Endothelial cell of umbilical vein (primary cell): ENCODE data around the gene F8A1. TPM values are rescaled to one million over a fixed set of nuclear protein-coding genes. Genes with fewer than 3 reads are reported as not detected.

Experiments
- BruUV-seq: library from RNA; stranded (reverse); fragments of 400-500 nt; replicated peaks from 2 replicates; lab custom pipeline; 2021; lab: Mats Ljungman, UMichigan
- CTCF ChIA-PET: fragments of 300-600, 350-600 bp; sonication (Branson Sonifier 250); formaldehyde crosslinking; loops from one replicate; lab custom pipeline; 2021; ENCODE audit warnings: antibody characterized with exemption, inconsistent platforms; lab: Charles Lee
- POLR2A ChIA-PET: fragments of 300-600, 350-600 bp; sonication (Branson Sonifier 250); formaldehyde crosslinking; loops from one replicate; lab custom pipeline; 2021; ENCODE audit warnings: antibody characterized with exemption, inconsistent platforms; lab: Charles Lee
- DNase-seq: peaks from one replicate; pipeline ENCODE4 v3.0.0-alpha.2; 2011; ENCODE audit warnings: low read depth, low spot score
- FAIRE-seq: peaks from 2 replicates; lab custom pipeline; 2011; peaks lifted over from hg19 to GRCh38; lab: Jason Lieb, UNC
- H2AFZ ChIP-seq: 2 replicates; pipeline ENCODE4 v1.6.0; 2012; ENCODE audit warnings: low read depth, low read length, control low read depth, inconsistent platforms
- H3K27ac ChIP-seq: 2 replicates; pipeline ENCODE4 v1.5.1; 2011; ENCODE audit warnings: low read depth, mild to moderate bottlenecking, control low read depth, low read length, moderate library complexity; ENCODE audit not compliant: insufficient read depth
- H3K27me3 ChIP-seq, 2 experiments: 2 replicates each; pipeline versions ENCODE4 v1.6.0 to v1.6.1; 2011; ENCODE audit warnings: low read length in 2 of 2, mixed read lengths in 1 of 2; ENCODE audit not compliant: control insufficient read depth in 2 of 2, insufficient read depth in 2 of 2
- H3K36me3 ChIP-seq, 2 experiments: 2 replicates in 1 of 2; 3 replicates in 1 of 2; pipeline ENCODE4 v1.5.1; 2011; ENCODE audit warnings: low read length in 2 of 2, mild to moderate bottlenecking in 1 of 2, moderate library complexity in 1 of 2; ENCODE audit not compliant: control insufficient read depth in 2 of 2, insufficient read depth in 2 of 2; ENCODE audit errors: extremely low read depth in 1 of 2
- H3K4me1 ChIP-seq: 3 replicates; pipeline ENCODE4 v1.5.1; 2011; ENCODE audit warnings: mild to moderate bottlenecking, low read length; ENCODE audit not compliant: control insufficient read depth, insufficient read depth; ENCODE audit errors: extremely low read depth
- H3K4me2 ChIP-seq: 2 replicates; pipeline ENCODE4 v1.6.1; 2011; ENCODE audit warnings: low read length, control low read depth, mixed read lengths; ENCODE audit not compliant: insufficient read depth
- H3K4me3 ChIP-seq, 3 experiments: fragments of 200-600 bp in 1 of 3; sonication (generic), shearing (Covaris generic) in 1 of 3; replicated peaks in 1 of 3; 2 replicates each; pipeline ENCODE4 v1.5.1; 2011 to 2016; ENCODE audit warnings: control low read depth in 3 of 3, low read length in 3 of 3, mild to moderate bottlenecking in 2 of 3, inconsistent platforms in 1 of 3, low read depth in 1 of 3, moderate library complexity in 1 of 3; ENCODE audit not compliant: insufficient read depth in 1 of 3
- H3K79me2 ChIP-seq: 2 replicates; pipeline ENCODE4 v1.6.0; 2012; ENCODE audit warnings: low read length, inconsistent platforms; ENCODE audit not compliant: control insufficient read depth, insufficient read depth
- H3K9ac ChIP-seq: replicated peaks from 2 replicates; pipeline ENCODE3; 2011; ENCODE audit warnings: low read length, control low read depth; ENCODE audit not compliant: insufficient read depth; ENCODE audit errors: extremely low read depth
- H3K9me1 ChIP-seq: replicated peaks from 3 replicates; pipeline ENCODE4 v1.6.0; 2011; ENCODE audit warnings: mild to moderate bottlenecking, low read length; ENCODE audit not compliant: control insufficient read depth, insufficient read depth; ENCODE audit errors: extremely low read depth
- H3K9me3 ChIP-seq: replicated peaks from 2 replicates; pipeline ENCODE4 v1.5.1; 2012; ENCODE audit warnings: low read length, inconsistent platforms; ENCODE audit not compliant: control insufficient read depth, insufficient read depth
- H4K20me1 ChIP-seq: replicated peaks from 2 replicates; pipeline ENCODE3; 2011; ENCODE audit warnings: mild to moderate bottlenecking, low read length; ENCODE audit not compliant: control insufficient read depth, insufficient read depth; ENCODE audit errors: extremely low read depth
- EZH2 ChIP-seq: IDR thresholded peaks from 2 replicates; pipeline ENCODE4 v1.6.1; 2012; ENCODE audit warnings: borderline replicate concordance, low read depth, mild to moderate bottlenecking, moderate library complexity, low read length, inconsistent platforms; ENCODE audit not compliant: severe bottlenecking
- FOS ChIP-seq: IDR thresholded peaks from 2 replicates; pipeline ENCODE4 v1.6.1; 2011; ENCODE audit warnings: mild to moderate bottlenecking, low read length, moderate library complexity, borderline replicate concordance; ENCODE audit not compliant: insufficient read depth
- GATA2 ChIP-seq: IDR thresholded peaks from 2 replicates; pipeline ENCODE4 v1.7.0; 2011; ENCODE audit warnings: low read depth, mild to moderate bottlenecking, moderate library complexity, mixed read lengths, low read length; ENCODE audit not compliant: insufficient read length, insufficient read depth
- JUN ChIP-seq: IDR thresholded peaks from 2 replicates; pipeline ENCODE4 v1.6.1; 2011; ENCODE audit warnings: borderline replicate concordance, low read depth; ENCODE audit not compliant: insufficient read length, insufficient read depth
- MYC ChIP-seq: IDR thresholded peaks from one replicate; pipeline ENCODE4 v1.6.1; 2011; ENCODE audit warnings: mild to moderate bottlenecking, low read depth, low read length
- POLR2A ChIP-seq: IDR thresholded peaks from 2 replicates; pipeline ENCODE4 v1.6.1; 2012; ENCODE audit warnings: low read depth, mild to moderate bottlenecking, control low read depth, low read length
- POLR2AphosphoS5 ChIP-seq: IDR thresholded peaks from 2 replicates; pipeline ENCODE4 v1.6.1; 2012; ENCODE audit warnings: low read depth, mild to moderate bottlenecking, control low read depth, low read length, moderate library complexity; ENCODE audit not compliant: insufficient read depth
- dilution Hi-C: fragments of 300-500 bp; cut with MboI; formaldehyde crosslinking; loops from one replicate; pipeline ENCODE4 v1.15.0; 2019; ENCODE audit warnings: low sequenced_read_pairs; ENCODE audit not compliant: extremely low pct_ligation_motif_present
- intact Hi-C: fragments of 100-400 bp; cut with micrococcal nuclease; formaldehyde crosslinking; loops from one replicate; pipeline ENCODE4 v1.10.0; 2022
- polyA plus RNA-seq, 4 experiments: library from polyadenylated mRNA; depleted of rRNA in 3 of 4; stranded (reverse) in 3 of 4; unstranded in 1 of 4; fragments of >200 nt; gene quantifications; 2 replicates each; pipeline versions ENCODE4 v1.2.1 to v1.2.3, GENCODE V29; 2011 to 2012; ENCODE audit warnings: missing spikeins in 1 of 4
- total RNA-seq: library from RNA; stranded (reverse); gene quantifications from 2 replicates; pipeline ENCODE4 v1.2.3, GENCODE V29; 2021
- TF ChIP-seq, protein P1 (sequence below): IDR thresholded peaks from 2 replicates; pipeline ENCODE4 v1.6.1; 2011; ENCODE audit not compliant: insufficient read depth, insufficient read length
- TF ChIP-seq, protein P2 (sequence below), 2 donors: IDR thresholded peaks; 1 replicate in 1 of 2; 2 replicates in 1 of 2; pipeline ENCODE4 v1.5.1; 2011; ENCODE audit warnings: low read length in 2 of 2, mild to moderate bottlenecking in 2 of 2, moderate library complexity in 2 of 2, control low read depth in 1 of 2, inconsistent platforms in 1 of 2, low read depth in 1 of 2; ENCODE audit not compliant: insufficient read depth in 1 of 2; ENCODE audit errors: extremely low read depth in 1 of 2

The F8A1 gene
- total and polyA plus RNA-seq, 2 donors (not counting 3 experiments of a cell fraction or from before 2014, with no cell fraction given) = 10.0 to 11.4 TPM

DNA sequence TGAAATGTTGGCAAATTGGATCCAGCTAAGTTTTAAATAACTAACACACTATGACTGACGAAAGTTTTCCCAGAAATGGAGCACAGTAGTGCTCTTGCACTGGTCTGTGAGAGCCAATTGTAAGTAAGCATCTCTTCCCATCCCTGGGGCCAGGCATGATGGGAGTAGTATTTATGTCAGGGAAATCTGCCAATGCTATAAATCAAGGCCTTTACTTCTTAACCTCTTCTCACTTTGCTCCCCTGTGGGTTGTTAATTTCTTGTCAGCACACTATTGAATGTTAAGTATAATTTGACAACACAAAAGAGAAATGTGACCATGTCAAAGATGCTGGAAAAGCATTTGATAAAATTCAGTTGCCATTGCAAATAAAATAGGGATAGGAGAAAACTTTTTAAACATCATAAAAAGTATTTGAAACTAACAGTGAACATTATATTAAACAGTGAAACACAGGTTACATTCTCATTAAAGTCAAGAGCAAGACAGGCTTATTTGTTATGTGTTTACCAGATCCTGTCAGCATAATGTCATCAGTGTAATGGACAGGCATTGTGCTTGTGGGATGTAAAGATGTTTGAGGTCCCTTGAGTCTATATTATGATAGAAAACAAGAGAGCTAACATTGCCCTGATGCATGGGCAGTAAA, 5.0 kb downstream of the F8A1 start:
- dilution Hi-C loops = no loop called here
- no TSS peak for BruUV-seq
- FAIRE-seq = no peak
- Histone ChIP-seq H3K79me2 (no peaks in the 10 kb centered on the region), H3K36me3 (no peaks in the 10 kb centered on the region), H3K27ac (no peak overlapping the region), H3K27me3 (peaks cover 0 to 2% of the 10 kb centered on the region in 2 experiments), H3K9me3 (no peaks in the 10 kb centered on the region), H3K4me1 (no peaks in the 10 kb centered on the region), H3K9ac (no peak overlapping the region), H2AFZ (no peak overlapping the region), H3K4me2 (no peak overlapping the region), H4K20me1 (no peaks in the 10 kb centered on the region), H3K4me3 (no peak overlapping the region), H3K9me1 (no peaks in the 10 kb centered on the region)
- TF ChIP-seq POLR2AphosphoS5 = no peak
- TF ChIP-seq, protein P1, sequence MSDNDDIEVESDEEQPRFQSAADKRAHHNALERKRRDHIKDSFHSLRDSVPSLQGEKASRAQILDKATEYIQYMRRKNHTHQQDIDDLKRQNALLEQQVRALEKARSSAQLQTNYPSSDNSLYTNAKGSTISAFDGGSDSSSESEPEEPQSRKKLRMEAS = no peak
- no peak for DNase-seq
- intact Hi-C loops = no loop called here
- ChIA-PET POLR2A (no interaction called here), CTCF (no interaction called here)

DNA sequence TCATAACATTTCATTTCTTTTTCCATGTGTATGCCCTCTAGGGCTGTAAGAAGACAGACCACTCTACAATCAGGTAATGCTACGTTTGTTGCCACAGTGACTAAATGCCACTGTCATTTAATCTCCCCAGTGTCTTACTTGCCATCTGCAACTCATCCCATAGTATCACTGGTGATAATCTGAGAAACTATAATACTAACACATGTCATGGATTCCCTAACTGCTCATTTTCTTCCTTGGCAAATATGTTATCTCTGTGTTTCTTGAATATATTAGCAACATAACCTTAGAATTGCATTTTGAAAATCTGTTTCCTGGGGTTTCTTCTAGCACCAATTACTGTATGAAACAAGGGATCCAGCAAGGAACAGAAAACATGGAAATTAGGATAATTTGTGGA, 6.1 kb downstream of the F8A1 start:
- BruUV-seq = no TSS peak
- intact Hi-C loops (no loop called here), dilution Hi-C loops (no loop called here)
- H3K36me3 ChIP-seq = no peaks in the 10 kb centered on the region
- H3K9me1 ChIP-seq = no peaks in the 10 kb centered on the region
- POLR2A ChIA-PET = no interaction called here
- DNase-seq (no peak), FAIRE-seq (no peak)
- H3K9me3 ChIP-seq = no peaks in the 10 kb centered on the region
- H3K27me3 ChIP-seq = peaks cover 0 to 2% of the 10 kb centered on the region in 2 experiments
- H3K4me3 ChIP-seq = no peak overlapping the region
- no peaks in the 10 kb centered on the region for H3K4me1 ChIP-seq
- no peak overlapping the region for H3K9ac ChIP-seq
- no peak overlapping the region for H3K4me2 ChIP-seq
- H2AFZ ChIP-seq = no peak overlapping the region
- H4K20me1 ChIP-seq = no peaks in the 10 kb centered on the region
- no peaks in the 10 kb centered on the region for H3K79me2 ChIP-seq
- CTCF ChIA-PET = no interaction called here
- no peak overlapping the region for H3K27ac ChIP-seq
- TF ChIP-seq POLR2AphosphoS5 = no peak
- TF ChIP-seq, protein P1 = no peak
- no peak for TF ChIP-seq JUN
- TF ChIP-seq, protein P2, sequence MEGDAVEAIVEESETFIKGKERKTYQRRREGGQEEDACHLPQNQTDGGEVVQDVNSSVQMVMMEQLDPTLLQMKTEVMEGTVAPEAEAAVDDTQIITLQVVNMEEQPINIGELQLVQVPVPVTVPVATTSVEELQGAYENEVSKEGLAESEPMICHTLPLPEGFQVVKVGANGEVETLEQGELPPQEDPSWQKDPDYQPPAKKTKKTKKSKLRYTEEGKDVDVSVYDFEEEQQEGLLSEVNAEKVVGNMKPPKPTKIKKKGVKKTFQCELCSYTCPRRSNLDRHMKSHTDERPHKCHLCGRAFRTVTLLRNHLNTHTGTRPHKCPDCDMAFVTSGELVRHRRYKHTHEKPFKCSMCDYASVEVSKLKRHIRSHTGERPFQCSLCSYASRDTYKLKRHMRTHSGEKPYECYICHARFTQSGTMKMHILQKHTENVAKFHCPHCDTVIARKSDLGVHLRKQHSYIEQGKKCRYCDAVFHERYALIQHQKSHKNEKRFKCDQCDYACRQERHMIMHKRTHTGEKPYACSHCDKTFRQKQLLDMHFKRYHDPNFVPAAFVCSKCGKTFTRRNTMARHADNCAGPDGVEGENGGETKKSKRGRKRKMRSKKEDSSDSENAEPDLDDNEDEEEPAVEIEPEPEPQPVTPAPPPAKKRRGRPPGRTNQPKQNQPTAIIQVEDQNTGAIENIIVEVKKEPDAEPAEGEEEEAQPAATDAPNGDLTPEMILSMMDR (IDR thresholded peaks at IDR 0.05; ENCODE audit: extremely low read depth in 1 of 2, insufficient read depth in 1 of 2, low read depth in 1 of 2, low read length in 2 of 2) = no peak
- TF ChIP-seq POLR2A = no peak
- TF ChIP-seq MYC = no peak
- TF ChIP-seq FOS = no peak
- no peak for TF ChIP-seq EZH2
- TF ChIP-seq GATA2 = no peak
